Glutamatergic neuron (in vitro differentiated cells): Measurements from ENCODE around the gene ZNF213. TPM values are rescaled to one million over a fixed set of nuclear protein-coding genes. Genes with fewer than 3 reads are reported as not detected.
A peak's percentile ranks its signal among the peaks of the same experiment; 100 is the strongest.

ENCODE experiments used
- DNase-seq: peaks from one replicate; pipeline ENCODE4 v3.0.0; 2022
- H3K27ac Mint-ChIP-seq: one replicate; pipeline ENCODE4 v1.8.0; 2020; ENCODE audit warnings: mild to moderate bottlenecking, mixed read lengths, inconsistent platforms; ENCODE audit not compliant: unreplicated experiment
- H3K27me3 Mint-ChIP-seq: one replicate; pipeline ENCODE4 v1.8.0; 2020; ENCODE audit warnings: mild to moderate bottlenecking, moderate library complexity, mixed read lengths, inconsistent platforms; ENCODE audit not compliant: unreplicated experiment
- H3K36me3 Mint-ChIP-seq: one replicate; pipeline ENCODE4 v1.8.0; 2020; ENCODE audit warnings: mild to moderate bottlenecking, mixed read lengths, inconsistent platforms; ENCODE audit not compliant: unreplicated experiment
- H3K4me1 Mint-ChIP-seq: one replicate; pipeline ENCODE4 v1.8.0; 2020; ENCODE audit warnings: mild to moderate bottlenecking, low read depth, mixed read lengths, inconsistent platforms; ENCODE audit not compliant: unreplicated experiment
- H3K4me3 Mint-ChIP-seq: one replicate; pipeline ENCODE4 v1.8.0; 2020; ENCODE audit warnings: mild to moderate bottlenecking, mixed read lengths, inconsistent platforms; ENCODE audit not compliant: unreplicated experiment
- H3K9me3 Mint-ChIP-seq: one replicate; pipeline ENCODE4 v1.8.0; 2020; ENCODE audit warnings: mild to moderate bottlenecking, moderate library complexity, mixed read lengths, inconsistent platforms; ENCODE audit not compliant: unreplicated experiment
- total RNA-seq: library from RNA; stranded (reverse); fragmentation: NEBNext Ultra II Directional; extraction: Animal tissue kit (Norgen Biotek cat#: 25700); gene quantifications from one replicate; pipeline ENCODE4 v1.2.1, GENCODE V29; 2021; ENCODE audit not compliant: unreplicated experiment
- TF ChIP-seq, protein P1 (sequence below): fragments of 200-600 bp; sonication (generic); IDR thresholded peaks from one replicate; pipeline ENCODE4 v1.5.0; 2021; ENCODE audit not compliant: partially characterized antibody, unreplicated experiment

Gene ZNF213
- total RNA-seq, 1 donor from 2014 or later: 18.7 TPM

DNA sequence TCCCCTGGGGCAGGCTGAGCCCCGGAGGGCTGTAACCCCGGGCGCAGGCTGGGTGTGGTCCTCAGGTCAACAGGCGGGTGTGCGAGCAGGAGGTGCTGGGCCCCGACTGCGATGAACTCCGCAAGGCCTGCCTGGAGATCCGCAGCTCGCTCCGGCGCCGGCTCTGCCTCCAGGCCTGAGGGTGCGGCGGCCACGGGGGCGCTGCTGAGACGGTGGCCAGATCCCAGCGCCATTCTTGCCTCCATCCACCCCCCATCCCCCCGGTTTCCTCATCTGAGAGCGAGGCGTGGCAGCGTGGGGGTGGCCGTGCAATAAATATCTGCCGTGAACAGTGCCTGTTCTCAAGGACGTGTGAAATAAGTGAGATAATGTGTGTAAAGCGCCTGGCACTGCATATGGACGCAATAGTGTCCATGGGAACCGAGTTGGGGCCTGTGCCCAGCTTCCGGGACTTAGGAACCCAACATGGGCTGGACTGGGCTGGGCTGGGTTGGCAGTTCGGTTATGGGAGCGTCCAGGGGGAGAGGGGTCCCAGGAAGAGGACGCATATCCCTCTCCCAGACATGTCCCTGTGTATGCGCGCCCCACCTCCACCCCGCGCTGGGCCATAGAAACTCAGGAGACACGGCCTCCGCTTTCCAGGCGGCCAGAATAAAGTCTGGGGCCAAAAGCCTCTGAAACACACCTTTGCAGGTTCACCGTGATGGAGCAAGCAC lies 15.0 kb downstream of the ZNF213 start:
- peak; percentile 84 for DNase-seq
- peaks cover 24% of the 10 kb centered on the region for H3K9me3 Mint-ChIP-seq
- H3K36me3 Mint-ChIP-seq: no peaks in the 10 kb centered on the region
- H3K4me1 Mint-ChIP-seq: peaks cover 7% of the 10 kb centered on the region
- H3K27ac Mint-ChIP-seq: peak overlapping the region; percentile 79
- TF ChIP-seq, protein P1, sequence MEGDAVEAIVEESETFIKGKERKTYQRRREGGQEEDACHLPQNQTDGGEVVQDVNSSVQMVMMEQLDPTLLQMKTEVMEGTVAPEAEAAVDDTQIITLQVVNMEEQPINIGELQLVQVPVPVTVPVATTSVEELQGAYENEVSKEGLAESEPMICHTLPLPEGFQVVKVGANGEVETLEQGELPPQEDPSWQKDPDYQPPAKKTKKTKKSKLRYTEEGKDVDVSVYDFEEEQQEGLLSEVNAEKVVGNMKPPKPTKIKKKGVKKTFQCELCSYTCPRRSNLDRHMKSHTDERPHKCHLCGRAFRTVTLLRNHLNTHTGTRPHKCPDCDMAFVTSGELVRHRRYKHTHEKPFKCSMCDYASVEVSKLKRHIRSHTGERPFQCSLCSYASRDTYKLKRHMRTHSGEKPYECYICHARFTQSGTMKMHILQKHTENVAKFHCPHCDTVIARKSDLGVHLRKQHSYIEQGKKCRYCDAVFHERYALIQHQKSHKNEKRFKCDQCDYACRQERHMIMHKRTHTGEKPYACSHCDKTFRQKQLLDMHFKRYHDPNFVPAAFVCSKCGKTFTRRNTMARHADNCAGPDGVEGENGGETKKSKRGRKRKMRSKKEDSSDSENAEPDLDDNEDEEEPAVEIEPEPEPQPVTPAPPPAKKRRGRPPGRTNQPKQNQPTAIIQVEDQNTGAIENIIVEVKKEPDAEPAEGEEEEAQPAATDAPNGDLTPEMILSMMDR: peak; percentile 28
- H3K4me3 Mint-ChIP-seq: peak overlapping the region; percentile 88
- H3K27me3 Mint-ChIP-seq: peaks cover 29% of the 10 kb centered on the region

DNA sequence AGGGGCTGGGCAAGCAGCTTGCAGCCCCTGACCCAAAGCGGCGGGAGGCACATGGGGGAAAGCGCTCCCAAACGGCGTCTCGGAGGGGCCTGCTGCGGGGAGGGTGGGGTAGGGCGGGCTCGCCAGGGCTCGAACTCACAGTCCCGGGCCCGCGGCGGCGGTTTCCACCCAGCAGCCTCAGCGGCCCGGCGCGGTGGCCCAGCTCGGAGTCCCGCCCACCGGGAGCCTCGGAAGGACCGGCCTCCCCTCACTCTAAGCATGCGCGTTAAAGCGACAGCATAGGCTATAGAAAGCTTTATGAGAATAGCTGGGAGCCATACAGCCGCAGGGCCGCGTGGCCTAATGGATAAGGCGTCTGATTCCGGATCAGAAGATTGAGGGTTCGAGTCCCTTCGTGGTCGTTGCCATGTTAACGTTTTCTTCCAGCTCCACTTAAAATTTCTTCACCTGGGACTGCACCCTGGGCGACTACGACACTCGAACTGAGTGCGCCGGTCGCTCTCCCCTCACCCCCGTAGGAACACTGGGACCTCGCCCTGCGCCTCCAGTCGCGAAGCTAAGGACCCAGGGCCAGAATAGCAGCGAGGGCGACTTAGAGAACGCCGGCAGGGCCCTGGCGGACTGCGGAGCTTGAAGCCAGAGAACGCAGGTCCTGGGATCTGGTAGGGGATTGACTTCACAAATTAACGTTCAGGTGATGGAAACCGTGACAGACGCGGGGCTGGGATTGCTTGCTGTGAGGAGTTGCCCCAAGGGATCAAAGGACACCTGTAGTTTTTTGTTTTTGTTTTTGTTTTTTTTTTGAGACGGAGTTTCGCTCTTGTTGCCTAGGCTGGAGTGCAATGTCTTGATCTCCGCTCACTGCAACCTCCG lies 15.8 kb downstream of the ZNF213 start:
- peaks cover 27% of the 10 kb centered on the region for H3K27me3 Mint-ChIP-seq
- TF ChIP-seq, protein P1: no peak
- H3K9me3 Mint-ChIP-seq: peaks cover 23% of the 10 kb centered on the region
- peak; percentile 98 for DNase-seq
- H3K36me3 Mint-ChIP-seq: no peaks in the 10 kb centered on the region
- peak overlapping the region; percentile 79 for H3K27ac Mint-ChIP-seq
- peaks cover 5% of the 10 kb centered on the region for H3K4me1 Mint-ChIP-seq
- peak overlapping the region; percentile 88 for H3K4me3 Mint-ChIP-seq

DNA sequence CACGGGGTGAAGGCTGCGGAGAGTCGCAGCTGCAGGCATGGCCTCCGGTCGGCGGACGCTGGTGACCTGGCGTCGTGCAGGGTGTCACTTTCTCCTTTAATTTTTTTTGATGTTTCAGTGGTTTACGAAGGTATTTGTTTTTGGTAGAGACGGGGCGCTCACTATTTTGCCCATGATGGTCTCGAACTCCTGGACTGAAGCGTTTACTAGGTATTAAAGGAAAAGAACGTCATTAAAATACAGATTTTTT lies 17.1 kb downstream of the ZNF213 start:
- peaks cover 25% of the 10 kb centered on the region for H3K9me3 Mint-ChIP-seq
- TF ChIP-seq, protein P1: no peak
- H3K4me1 Mint-ChIP-seq: peaks cover 5% of the 10 kb centered on the region
- no peak for DNase-seq
- H3K27ac Mint-ChIP-seq: peak overlapping the region; percentile 90
- peaks cover 33% of the 10 kb centered on the region for H3K27me3 Mint-ChIP-seq
- H3K4me3 Mint-ChIP-seq: peak overlapping the region; percentile 90
- H3K36me3 Mint-ChIP-seq: no peaks in the 10 kb centered on the region

- no peaks in the 10 kb centered on the region for H3K36me3 Mint-ChIP-seq
- peaks cover 38% of the 10 kb centered on the region for H3K27me3 Mint-ChIP-seq
- peak overlapping the region; percentile 90 for H3K27ac Mint-ChIP-seq
- TF ChIP-seq, protein P1: no peak
- peak; percentile 93 for DNase-seq
- peaks cover 29% of the 10 kb centered on the region for H3K9me3 Mint-ChIP-seq
- peaks cover 5% of the 10 kb centered on the region for H3K4me1 Mint-ChIP-seq
- H3K4me3 Mint-ChIP-seq: peak overlapping the region; percentile 90
Observed at GRCh38 chr16:3152277-3152990, 17.6 kb downstream of the ZNF213 start.

DNA sequence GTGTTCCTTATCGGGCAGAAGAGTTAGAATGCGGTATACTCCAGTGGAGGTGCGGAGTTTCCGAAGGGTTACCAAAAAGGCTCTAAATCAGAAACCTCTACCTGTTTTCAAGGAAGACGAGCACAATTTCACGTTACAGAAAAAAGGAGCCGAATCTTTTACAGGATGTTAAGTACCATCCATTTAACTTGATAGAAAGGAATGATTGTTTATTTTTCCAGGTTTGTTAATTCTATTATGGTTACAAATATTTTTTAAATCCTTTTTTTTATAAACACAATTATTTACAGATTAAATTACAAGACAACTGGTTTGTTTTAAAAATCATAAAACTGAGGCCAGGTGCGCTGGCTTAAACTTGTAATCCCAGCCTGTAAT lies 18.2 kb downstream of the ZNF213 start:
- TF ChIP-seq, protein P1: no peak
- DNase-seq: no peak
- no peaks in the 10 kb centered on the region for H3K36me3 Mint-ChIP-seq
- H3K4me3 Mint-ChIP-seq: peak overlapping the region; percentile 90
- peaks cover 34% of the 10 kb centered on the region for H3K9me3 Mint-ChIP-seq
- peaks cover 44% of the 10 kb centered on the region for H3K27me3 Mint-ChIP-seq
- peaks cover 7% of the 10 kb centered on the region for H3K4me1 Mint-ChIP-seq
- H3K27ac Mint-ChIP-seq: peak overlapping the region; percentile 90
